Right renal pelvis (tissue), 4 donors: Measurements from ENCODE around the gene APOL2. TPM values are rescaled to one million over a fixed set of nuclear protein-coding genes. Genes with fewer than 3 reads are reported as not detected.
"Not testable (repeated sequence)": the region's sequence is repeated elsewhere in the genome, so short reads cannot be mapped to it uniquely, and the experiment has no call there.

Source experiments
- DNase-seq, 4 donors: peaks; one replicate each; pipeline ENCODE4 v3.0.0-alpha.2; 2013; ENCODE audit warnings: low read depth in 4 of 4, low spot score in 3 of 4, missing footprints in 1 of 4
- polyA plus RNA-seq, 4 donors: library from polyadenylated mRNA; unstranded; fragments of 120-200 nt; gene quantifications; one replicate each; pipeline ENCODE4 v1.2.1, GENCODE V29; 2013; ENCODE audit not compliant: insufficient read length in 4 of 4

The APOL2 gene
- polyA plus RNA-seq, 4 donors, result 22.2 to 30.6 (median 28.0) TPM

DNA sequence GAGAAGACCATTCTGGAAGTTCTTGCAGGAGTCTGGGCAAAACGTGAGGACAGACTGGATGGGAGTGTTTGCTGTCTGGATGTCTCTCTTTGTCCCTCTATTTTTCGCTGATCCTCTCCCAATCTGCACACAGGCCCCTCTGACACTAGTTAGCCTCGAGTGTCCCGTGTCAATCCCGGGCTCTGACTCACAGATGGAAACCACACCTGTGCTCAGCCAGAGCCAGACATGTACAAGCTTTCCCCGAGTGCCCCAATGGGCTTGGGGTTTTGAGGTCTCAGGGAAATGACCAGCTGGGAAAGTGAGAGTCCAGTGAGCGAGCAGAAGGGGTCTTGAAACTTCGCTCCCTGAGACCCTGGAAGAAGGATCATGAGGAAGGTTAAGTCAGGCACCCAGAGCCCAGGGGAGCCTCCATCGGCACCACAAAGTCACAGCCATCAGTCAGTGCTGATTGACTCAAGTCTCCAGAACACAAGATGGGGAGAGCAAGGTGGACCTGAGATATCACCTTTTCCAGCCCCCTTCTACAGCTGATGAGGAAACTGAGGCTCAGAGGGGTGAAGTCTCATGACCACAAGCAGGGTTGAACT, 13.9 kb downstream of the APOL2 start:
- no peak for DNase-seq

DNA sequence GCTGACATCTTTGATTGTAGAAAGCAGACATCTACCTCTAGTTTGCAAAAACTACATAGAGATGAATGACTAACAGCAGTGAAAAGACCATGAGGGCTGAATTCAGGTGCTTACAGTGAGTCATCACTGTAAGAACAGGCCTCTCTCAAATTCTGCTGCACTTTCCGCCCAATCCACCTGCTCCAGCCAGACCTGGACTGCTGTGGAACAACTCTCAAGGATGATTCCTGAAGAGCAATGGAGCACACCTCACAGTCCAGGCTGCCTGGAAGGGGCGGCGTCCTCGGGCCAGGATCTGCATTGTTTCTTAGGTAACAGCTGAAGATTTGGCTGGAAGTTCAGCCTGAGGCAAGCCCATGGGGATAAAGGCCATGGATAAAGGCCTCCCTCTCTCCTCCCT, 15.1 kb downstream of the APOL2 start:
- DNase-seq, result no peak

GRCh38 chr22:36223504-36223903, 15.8 kb downstream of the APOL2 start:
- DNase-seq, result no peak

DNA sequence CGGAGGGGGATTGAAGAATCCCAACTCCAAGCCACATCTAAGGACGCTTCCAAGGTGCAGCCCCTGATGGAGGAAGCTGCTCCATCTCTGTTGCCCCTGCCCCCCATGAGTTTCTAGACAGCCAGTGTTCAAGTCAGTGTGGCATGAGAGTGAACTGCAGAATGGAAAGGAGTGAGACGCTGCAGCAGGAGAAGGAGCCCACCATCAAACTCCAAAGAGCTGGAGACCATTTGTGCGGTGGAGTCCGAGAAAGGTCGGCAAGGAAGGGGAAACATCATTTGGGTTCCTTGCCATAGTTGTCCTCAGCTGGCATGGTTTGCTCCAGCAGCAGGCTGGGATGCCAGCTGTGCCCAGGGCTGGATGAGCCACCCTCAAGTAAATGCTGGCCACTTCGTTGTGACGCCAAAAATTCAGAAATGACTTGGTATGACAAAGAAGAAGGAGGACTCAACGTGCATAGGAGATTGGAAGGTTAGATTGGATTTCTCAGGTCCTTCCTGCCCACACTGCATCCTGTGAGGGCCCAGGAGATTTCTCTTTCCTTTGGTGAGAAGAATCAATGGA, 16.4 kb downstream of the APOL2 start:
- no peak for DNase-seq

- DNase-seq, result no peak
These were observed 17.3 kb downstream of the APOL2 start for GRCh38 chr22:36221799-36222751.

GRCh38 chr22:36220451-36220921, 18.8 kb downstream of the APOL2 start:
- DNase-seq, result no peak

DNA sequence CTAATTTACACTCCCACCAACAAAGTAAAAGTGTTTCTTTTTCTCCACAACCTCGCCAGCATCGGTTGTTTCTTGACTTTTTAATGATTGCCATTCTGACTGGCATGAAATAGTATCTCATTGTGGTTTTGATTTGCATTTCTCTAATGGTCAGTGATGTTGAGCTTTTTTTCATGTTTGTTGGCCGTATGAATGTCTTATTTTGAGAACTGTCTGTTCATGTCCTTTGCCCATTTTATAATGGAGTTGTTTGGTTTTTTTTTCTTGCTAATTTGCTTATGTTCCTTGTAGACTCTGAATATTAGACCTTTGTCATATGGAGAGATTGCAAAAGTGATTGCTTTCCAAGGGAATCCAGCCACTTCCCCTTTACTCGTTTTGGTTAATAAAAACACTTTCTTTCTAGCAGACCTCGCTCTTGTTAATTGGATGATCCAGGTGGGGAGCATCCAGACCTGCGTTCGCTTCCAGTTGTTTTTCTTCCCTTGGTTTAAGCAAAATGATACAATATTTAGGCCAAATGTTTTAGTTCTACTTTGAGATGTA, 20.6 kb downstream of the APOL2 start:
- DNase-seq, result no peak

DNA sequence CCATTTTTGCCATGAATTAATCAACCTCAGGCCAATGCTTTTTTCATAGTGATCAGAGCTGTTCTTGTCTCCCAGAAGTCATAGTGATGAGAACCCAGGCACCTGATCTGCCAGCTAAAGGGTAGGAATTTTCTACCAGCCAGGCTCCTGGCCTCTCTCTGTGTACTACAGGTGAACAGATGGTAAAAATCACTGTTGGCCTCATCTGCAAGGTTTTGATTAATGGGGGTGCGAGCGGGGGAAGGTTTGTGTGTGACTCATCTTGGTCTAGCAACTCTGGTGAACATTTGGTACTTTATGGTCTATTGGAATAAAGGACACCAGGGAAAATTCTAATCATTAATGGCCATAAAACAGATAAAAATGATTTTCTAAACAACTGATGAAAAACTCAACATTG, 23.3 kb downstream of the APOL2 start:
- no peak for DNase-seq

DNA sequence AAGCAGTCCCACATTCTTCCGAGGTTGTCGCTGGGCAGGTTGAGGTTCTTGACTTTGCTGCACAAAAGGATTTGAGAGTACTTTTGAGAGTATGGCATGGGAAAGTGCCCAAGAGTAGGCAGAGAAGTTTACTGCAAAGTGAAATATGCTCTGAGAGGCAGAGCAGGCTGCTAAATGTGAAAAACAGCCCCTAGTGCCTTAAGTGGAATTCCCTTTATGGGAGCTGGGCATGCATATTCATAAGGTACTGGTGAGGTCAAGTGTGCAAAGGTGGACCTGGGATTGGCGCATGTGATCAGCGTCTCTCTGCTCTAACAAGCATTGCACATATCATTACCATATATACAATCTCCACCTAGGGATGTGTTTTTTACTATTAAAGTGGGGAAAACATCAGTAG, 25.7 kb downstream of the APOL2 start:
- DNase-seq, result no peak

DNA sequence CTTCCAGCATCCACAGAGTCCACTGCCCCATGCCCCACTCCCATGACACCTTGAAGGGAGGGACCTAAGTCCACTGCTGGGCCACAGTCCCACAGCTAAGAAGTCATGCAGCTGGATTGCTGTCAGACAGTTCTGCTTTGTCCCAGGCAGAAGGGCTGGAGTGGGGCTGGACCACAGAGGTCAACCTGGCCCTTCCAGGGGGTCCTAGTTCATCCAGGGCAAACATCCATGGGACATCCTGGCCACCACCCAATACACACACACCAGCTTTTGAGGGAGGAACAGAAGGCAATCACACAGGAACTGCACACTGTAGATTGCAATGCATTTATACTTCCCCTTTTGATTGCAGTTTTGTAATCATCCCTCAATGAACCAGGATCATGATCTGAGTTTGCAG, 26.4 kb downstream of the APOL2 start:
- DNase-seq, result no peak

DNA sequence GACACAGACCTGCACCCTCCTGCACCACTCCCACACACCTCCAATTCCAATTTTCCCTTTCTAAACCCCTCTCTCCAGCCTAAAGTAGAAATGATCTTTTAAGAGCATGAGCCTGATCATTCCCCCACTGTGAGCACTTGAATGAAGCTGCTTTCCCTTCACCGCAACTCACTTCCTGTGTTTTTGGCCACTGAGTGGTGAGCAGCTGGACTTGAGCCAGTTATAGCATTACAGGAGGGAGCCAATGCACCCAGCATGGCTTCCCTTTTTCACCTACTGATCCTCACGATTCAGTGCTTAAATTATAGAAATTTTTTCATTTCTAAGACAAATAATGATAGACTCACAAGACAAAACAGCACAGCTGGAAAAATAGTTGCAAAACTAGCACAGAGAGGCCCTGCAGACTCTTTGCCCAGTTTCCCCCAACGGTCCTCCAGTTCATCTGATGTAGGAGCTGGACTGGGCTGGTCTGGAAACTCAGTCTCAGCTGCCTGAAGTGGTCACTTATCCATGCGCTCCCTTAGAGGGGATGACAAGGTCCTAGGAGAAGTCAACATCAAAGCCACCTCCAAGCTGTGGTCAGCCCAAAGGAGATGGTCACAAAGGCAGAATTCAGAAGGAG, 28.0 kb downstream of the APOL2 start:
- DNase-seq, result no peak

- DNase-seq, result no peak
These were observed 29.1 kb downstream of the APOL2 start for GRCh38 chr22:36210224-36210623.

DNA sequence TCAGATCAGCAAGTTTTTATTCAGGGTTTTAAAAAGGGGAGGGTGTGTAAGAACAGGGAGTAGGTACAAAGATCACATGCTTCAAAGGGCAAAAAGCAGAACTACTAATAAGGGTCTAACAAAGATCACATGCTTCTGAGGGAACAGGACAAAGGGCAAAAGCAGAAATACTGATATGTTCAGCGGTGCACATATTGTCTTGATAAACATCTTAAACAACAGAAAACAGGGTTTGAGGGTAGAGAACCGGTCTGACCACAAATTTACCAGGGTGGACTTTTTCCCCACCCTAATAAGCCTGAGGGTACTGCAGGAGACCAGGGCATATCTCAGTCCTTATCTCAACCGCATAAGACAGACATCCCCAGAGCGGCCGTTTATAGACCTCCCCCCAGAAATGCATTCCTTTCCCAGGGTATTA, 29.8 kb downstream of the APOL2 start:
- not testable (repeated sequence) for DNase-seq

- DNase-seq, result no peak
These were observed 30.4 kb downstream of the APOL2 start for GRCh38 chr22:36208914-36209313.

- no peak for DNase-seq
These were observed 31.1 kb downstream of the APOL2 start for GRCh38 chr22:36208162-36208765.

GRCh38 chr22:36206255-36206654, 33.1 kb downstream of the APOL2 start:
- no peak for DNase-seq

GRCh38 chr22:36205573-36205972, 33.8 kb downstream of the APOL2 start:
- DNase-seq, result not testable (repeated sequence)

DNA sequence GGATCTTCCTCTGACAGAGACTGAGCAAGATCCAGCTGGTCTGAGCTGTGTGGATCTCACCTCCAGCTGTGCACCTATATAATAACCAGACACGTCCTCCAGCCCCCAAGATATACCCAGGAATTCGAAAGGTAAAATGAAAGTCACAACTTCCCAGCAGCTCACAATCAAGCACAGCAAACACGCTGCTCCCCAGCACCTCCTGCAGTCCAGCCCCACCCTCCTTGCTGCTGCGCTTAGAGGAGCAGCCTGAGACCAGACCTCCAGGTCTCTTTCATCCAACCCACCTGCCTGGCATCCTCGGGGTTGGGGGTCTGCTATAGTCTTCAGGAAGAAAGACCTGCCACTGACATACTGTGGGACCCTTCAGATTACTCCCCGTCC, 34.7 kb downstream of the APOL2 start:
- DNase-seq, result no peak

GRCh38 chr22:36204001-36204631, 35.2 kb downstream of the APOL2 start:
- no peak for DNase-seq

GRCh38 chr22:36203441-36203840, 35.9 kb downstream of the APOL2 start:
- DNase-seq, result not testable (repeated sequence)
